MCF 10A (cell line): ENCODE data around the gene GLRX5. TPM values are rescaled to one million over a fixed set of nuclear protein-coding genes. Genes with fewer than 3 reads are reported as not detected.

Experiments
- Bru-seq: library from RNA; stranded (reverse); fragments of 400-500 nt; gene quantifications from one replicate; lab custom pipeline; 2021; lab: Mats Ljungman, UMichigan
- BruChase-seq, 2 experiments: library from RNA; stranded (reverse); fragments of 400-500 nt; gene quantifications; one replicate each; lab custom pipeline; 2021; lab: Mats Ljungman, UMichigan
- BruUV-seq: library from RNA; stranded (reverse); fragments of 400-500 nt; replicated peaks from 2 replicates; lab custom pipeline; 2021; lab: Mats Ljungman, UMichigan
- CTCF ChIA-PET: fragments of 300-600 bp; sonication (Branson Sonifier 250); formaldehyde crosslinking; extraction: SDS; loops from one replicate; lab custom pipeline; 2021; ENCODE audit warnings: antibody characterized with exemption, inconsistent platforms; lab: Yijun Ruan, JAX
- POLR2A ChIA-PET: fragments of 300-600, 350-650 bp; sonication (Branson Sonifier 250); formaldehyde crosslinking; extraction: SDS; loops from one replicate; lab custom pipeline; 2020; ENCODE audit warnings: antibody characterized with exemption, inconsistent platforms; lab: Yijun Ruan, JAX
- DNase-seq: peaks from one replicate; pipeline ENCODE4 v3.0.0-alpha.2; 2018; ENCODE audit not compliant: unreplicated experiment
- H3K27ac Mint-ChIP-seq: one replicate; pipeline ENCODE4 v1.8.0; 2022; ENCODE audit warnings: mild to moderate bottlenecking, low read depth, mixed read lengths; ENCODE audit not compliant: unreplicated experiment
- H3K27me3 Mint-ChIP-seq: one replicate; pipeline ENCODE4 v1.8.0; 2022; ENCODE audit warnings: mixed read lengths; ENCODE audit not compliant: insufficient read depth, unreplicated experiment
- H3K36me3 Mint-ChIP-seq: one replicate; pipeline ENCODE4 v1.8.0; 2022; ENCODE audit warnings: mild to moderate bottlenecking, moderate library complexity, mixed read lengths; ENCODE audit not compliant: insufficient read depth, unreplicated experiment
- H3K4me1 Mint-ChIP-seq: one replicate; pipeline ENCODE4 v1.8.0; 2022; ENCODE audit warnings: mixed read lengths; ENCODE audit not compliant: insufficient read depth, unreplicated experiment
- H3K4me3 Mint-ChIP-seq: one replicate; pipeline ENCODE4 v1.8.0; 2022; ENCODE audit warnings: mild to moderate bottlenecking, moderate library complexity, mixed read lengths; ENCODE audit not compliant: unreplicated experiment
- H3K9me3 Mint-ChIP-seq: one replicate; pipeline ENCODE4 v1.8.0; 2022; ENCODE audit warnings: mixed read lengths; ENCODE audit not compliant: unreplicated experiment
- intact Hi-C: fragments of 100-400 bp; cut with micrococcal nuclease; formaldehyde crosslinking; loops from 2 replicates; pipeline ENCODE4 v1.14.1; 2022
- long read RNA-seq: library from polyadenylated mRNA; stranded (forward); transcript quantifications from one replicate; pipeline ENCODE4 v2.0.0, GENCODE V29; 2022
- total RNA-seq: library from RNA; stranded (reverse); gene quantifications from 2 replicates; pipeline ENCODE4 v1.2.3, GENCODE V29; 2022
- TF ChIP-seq, protein P1 (sequence below): fragments of 200-600 bp; IDR thresholded peaks from one replicate; pipeline ENCODE4 v1.8.0; 2022; ENCODE audit warnings: antibody characterized with exemption, mild to moderate bottlenecking; ENCODE audit not compliant: unreplicated experiment

GLRX5 gene
- 32.2 and 39.8 TPM in 2 replicates for total RNA-seq
- Bru-seq, nascent RNA: percentile 71 among the genes with signal in this experiment
- percentile 80 among the genes with signal in this experiment for BruChase-seq, experiment 1, labeled RNA remaining after a 6-hour chase
- BruChase-seq, experiment 2, labeled RNA remaining after a 2-hour chase: percentile 65 among the genes with signal in this experiment
- long read RNA-seq, transcript GLRX5-201 (2 exons, 1,564 nt): major isoform, 111 of 114 reads
- long read RNA-seq, partial matches to known transcripts: 0 of 114 reads
- long read RNA-seq, other reads (novel, unspliced or antisense): 3 of 114 reads

DNA sequence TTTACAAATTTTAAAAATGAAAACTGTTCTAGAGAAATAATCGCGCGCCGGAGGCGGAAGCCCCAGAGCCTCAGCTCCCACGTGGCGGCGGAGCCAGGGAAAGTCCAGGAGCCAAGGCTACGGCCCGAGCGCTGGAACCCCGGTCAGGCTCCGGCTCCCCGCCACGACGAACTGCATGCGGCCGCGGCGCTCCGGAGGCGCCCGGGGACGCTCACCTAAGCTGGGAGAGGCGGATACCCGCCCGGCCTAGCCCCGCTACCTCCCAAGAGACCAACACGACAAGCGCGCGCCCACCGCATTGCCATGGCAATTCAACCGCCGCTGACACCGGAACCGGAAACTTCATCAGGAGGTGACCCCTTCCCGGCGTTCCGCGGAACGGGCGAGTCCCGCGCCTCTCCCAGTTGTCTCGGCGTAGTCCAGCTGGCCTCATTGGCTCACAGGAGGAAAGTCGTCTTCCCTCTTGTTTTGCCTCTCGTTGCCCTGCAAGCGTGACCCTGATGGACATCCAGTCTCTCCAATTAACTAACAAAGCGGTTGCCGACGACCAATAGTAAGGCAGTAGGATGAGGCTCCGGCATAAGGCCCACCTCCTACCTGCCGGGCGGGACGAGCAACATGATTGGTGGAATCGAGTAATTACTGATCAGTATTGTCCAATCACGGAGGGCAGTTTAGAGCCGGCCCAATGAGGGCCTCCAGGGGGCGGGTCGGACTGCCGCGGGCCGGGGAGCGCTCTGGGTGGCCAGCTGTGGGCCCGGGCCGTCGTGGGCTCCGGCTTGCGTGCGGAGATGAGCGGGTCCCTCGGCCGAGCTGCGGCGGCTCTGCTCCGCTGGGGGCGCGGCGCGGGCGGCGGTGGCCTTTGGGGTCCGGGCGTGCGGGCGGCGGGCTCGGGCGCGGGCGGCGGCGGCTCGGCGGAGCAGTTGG, at the start of gene GLRX5:
Gene GLRX5, plus strand, starts transcription at position 752 of the 927 bp plus-strand sequence. Its CDS starts 40 bp downstream, at position 792.
- H3K4me3 Mint-ChIP-seq: peak within 1 kb of the TSS; percentile 87
- H3K4me1 Mint-ChIP-seq: peaks cover 41% of the 10 kb centered on the region

DNA sequence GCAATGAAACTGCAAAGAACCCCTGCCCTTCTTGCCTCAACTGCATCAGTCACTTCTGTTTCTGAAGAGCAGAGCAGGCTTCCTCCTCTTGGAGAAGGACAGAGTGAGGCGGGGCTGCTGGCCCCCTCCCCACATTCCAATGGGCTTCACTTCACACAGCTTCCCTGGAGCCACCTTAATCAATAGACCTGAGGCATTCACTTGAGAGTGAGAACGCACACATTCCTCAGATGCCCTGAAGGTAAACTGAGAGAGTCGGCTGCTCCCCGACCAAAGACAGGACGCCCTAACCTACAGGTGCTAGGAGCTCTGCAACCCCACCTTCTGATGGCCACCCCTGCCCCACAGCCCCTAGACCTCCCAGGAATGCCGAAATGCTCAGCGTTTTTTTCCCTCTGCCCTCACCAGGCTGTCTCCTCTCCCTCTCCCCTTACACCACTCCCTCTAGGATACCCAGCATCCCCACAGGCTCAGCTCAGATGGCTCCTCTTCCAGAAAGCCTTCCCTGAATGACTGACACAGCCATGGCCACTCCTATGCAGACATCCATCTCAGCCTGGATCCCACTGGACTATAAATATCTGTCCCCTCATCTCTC, 49.5 kb upstream of the GLRX5 start:
- no peaks in the 10 kb centered on the region for H3K27me3 Mint-ChIP-seq

More for the DNA sequence above, at the start of gene GLRX5:
- Mint-ChIP-seq H3K27me3 (no peaks in the 10 kb centered on the region), H3K27ac (peak within 1 kb of the TSS; percentile 93), H3K36me3 (peaks cover 16% of the 10 kb centered on the region), H3K9me3 (no peaks in the 10 kb centered on the region)
- peak; percentile 100 for DNase-seq
- TF ChIP-seq, protein P1, sequence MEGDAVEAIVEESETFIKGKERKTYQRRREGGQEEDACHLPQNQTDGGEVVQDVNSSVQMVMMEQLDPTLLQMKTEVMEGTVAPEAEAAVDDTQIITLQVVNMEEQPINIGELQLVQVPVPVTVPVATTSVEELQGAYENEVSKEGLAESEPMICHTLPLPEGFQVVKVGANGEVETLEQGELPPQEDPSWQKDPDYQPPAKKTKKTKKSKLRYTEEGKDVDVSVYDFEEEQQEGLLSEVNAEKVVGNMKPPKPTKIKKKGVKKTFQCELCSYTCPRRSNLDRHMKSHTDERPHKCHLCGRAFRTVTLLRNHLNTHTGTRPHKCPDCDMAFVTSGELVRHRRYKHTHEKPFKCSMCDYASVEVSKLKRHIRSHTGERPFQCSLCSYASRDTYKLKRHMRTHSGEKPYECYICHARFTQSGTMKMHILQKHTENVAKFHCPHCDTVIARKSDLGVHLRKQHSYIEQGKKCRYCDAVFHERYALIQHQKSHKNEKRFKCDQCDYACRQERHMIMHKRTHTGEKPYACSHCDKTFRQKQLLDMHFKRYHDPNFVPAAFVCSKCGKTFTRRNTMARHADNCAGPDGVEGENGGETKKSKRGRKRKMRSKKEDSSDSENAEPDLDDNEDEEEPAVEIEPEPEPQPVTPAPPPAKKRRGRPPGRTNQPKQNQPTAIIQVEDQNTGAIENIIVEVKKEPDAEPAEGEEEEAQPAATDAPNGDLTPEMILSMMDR: no peak
- intact Hi-C loops: loop anchor here (2.0 kb wide), 1 partner anchor 92 kb away; no protein-coding TSS in a partner anchor
- no TSS peak for BruUV-seq
- CTCF ChIA-PET: interaction anchor here (0.7 to 3.2 kb wide), 5 partner anchors 10 to 92 kb away, joined by 3 to 18 read pairs (median 3); no protein-coding TSS in a partner anchor
- POLR2A ChIA-PET: interaction anchor here (0.5 to 4.9 kb wide), 27 partner anchors 10 to 709 kb away, joined by 3 to 25 read pairs (median 4); partner anchors contain the start of gene SYNE3

DNA sequence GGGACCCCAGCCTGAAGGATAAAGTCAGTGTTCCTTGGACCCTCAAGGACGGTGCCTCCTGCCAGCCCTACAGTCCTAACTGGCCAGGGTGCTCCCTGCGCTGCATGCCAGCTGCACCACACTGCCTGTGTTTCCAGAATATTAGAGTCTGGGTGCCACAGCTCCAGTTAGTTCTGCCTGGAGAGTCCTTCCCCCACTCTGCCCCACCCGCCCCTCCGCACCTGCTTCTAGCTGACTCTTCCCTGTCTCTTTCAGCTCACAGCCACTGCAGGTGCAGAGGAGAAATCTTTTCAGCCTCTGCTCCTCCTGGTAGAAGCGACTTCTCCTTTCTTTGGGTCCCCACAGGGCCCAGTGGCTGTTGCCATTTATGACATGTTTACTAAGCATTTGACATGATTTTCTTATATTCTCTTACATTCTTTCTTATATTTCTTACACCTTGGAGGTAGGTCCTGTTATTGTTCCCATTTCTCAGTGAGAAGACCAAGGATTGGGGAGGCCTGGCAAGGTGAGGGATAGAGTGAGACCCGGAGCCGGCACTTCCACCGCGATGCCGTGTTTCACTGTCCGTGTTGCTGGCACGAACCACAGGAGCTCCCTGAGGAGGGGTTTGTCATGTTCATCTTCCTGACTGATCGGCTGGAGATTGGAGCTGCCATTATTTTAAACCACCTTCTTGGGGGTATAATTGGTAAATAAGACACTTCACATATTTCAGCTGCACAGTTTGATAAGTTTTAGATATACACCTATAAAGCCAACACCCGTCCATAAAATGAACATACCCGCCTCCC, 47.8 kb upstream of the GLRX5 start:
- no peak for DNase-seq
- TF ChIP-seq, protein P1: no peak
- Mint-ChIP-seq H3K9me3 (no peaks in the 10 kb centered on the region), H3K27me3 (no peaks in the 10 kb centered on the region), H3K36me3 (no peaks in the 10 kb centered on the region), H3K4me1 (peaks cover 31% of the 10 kb centered on the region), H3K27ac (peak overlapping the region; percentile 25), H3K4me3 (no peak overlapping the region)
- intact Hi-C loops: no loop called here
- CTCF ChIA-PET: interaction anchor here (0.6 to 0.7 kb wide), 2 partner anchors 17 to 29 kb away, joined by 3 to 4 read pairs; no protein-coding TSS in a partner anchor
- no TSS peak for BruUV-seq
- POLR2A ChIA-PET: interaction anchor here (0.7 kb wide), 1 partner anchor 17 kb away, joined by 3 read pairs; no protein-coding TSS in a partner anchor

More for the DNA sequence above, 49.5 kb upstream of the GLRX5 start:
- POLR2A ChIA-PET: interaction anchor here (0.7 kb wide), 1 partner anchor 49 kb away, joined by 3 read pairs; the partner anchor contains the start of gene GLRX5
- intact Hi-C loops: no loop called here
- no peak overlapping the region for H3K4me3 Mint-ChIP-seq
- H3K27ac Mint-ChIP-seq: no peak overlapping the region
- TF ChIP-seq, protein P1: no peak
- no TSS peak for BruUV-seq
- H3K4me1 Mint-ChIP-seq: peaks cover 28% of the 10 kb centered on the region
- DNase-seq: no peak
- no peaks in the 10 kb centered on the region for H3K9me3 Mint-ChIP-seq
- CTCF ChIA-PET: interaction anchor here (0.6 to 1.1 kb wide), 2 partner anchors 27 to 43 kb away, joined by 3 to 4 read pairs; no protein-coding TSS in a partner anchor
- H3K36me3 Mint-ChIP-seq: no peaks in the 10 kb centered on the region
